OCI-LY7 (cell line): ENCODE results near the gene MAP7D3. TPM values are rescaled to one million over a fixed set of nuclear protein-coding genes. Genes with fewer than 3 reads are reported as not detected.
"Not testable (repeated sequence)": the region's sequence is repeated elsewhere in the genome, so short reads cannot be mapped to it uniquely, and the experiment has no call there.

ENCODE experiments used
- BruUV-seq: library from RNA; stranded (reverse); fragments of 400-500 nt; replicated peaks from 2 replicates; lab custom pipeline; 2021; lab: Mats Ljungman, UMichigan
- CTCF ChIA-PET: fragments of 300-600 bp; sonication (Branson Sonifier 250); formaldehyde crosslinking; loops from one replicate; lab custom pipeline; 2022; ENCODE audit warnings: antibody characterized with exemption; ENCODE audit not compliant: unreplicated experiment; lab: Charles Lee
- POLR2A ChIA-PET: fragments of 300-600 bp; sonication (Branson Sonifier 250); formaldehyde crosslinking; loops from one replicate; lab custom pipeline; 2022; ENCODE audit warnings: antibody characterized with exemption; lab: Charles Lee
- DNase-seq: peaks from one replicate; pipeline ENCODE4 v3.0.0-alpha.2; 2015; ENCODE audit warnings: low spot score
- H2AFZ ChIP-seq: fragments of 200-600 bp; sonication (generic), shearing (Covaris generic); 2 replicates; pipeline ENCODE4 v1.6.1; 2014; ENCODE audit warnings: mild to moderate bottlenecking, antibody characterized with exemption, low read length, moderate library complexity
- H3K27ac ChIP-seq: fragments of 200-600 bp; sonication (generic); 2 replicates; pipeline ENCODE4 v1.5.1; 2014; ENCODE audit warnings: mixed run types, low read depth, mild to moderate bottlenecking, moderate library complexity, low read length, inconsistent platforms; ENCODE audit not compliant: poor library complexity, severe bottlenecking
- H3K36me3 ChIP-seq: fragments of 200-600 bp; sonication (generic); 2 replicates; pipeline ENCODE4 v1.6.1; 2014; ENCODE audit warnings: mild to moderate bottlenecking, antibody characterized with exemption, low read length, moderate library complexity, mixed read lengths; ENCODE audit not compliant: insufficient read depth
- H3K4me1 ChIP-seq: fragments of 200-600 bp; sonication (generic); 2 replicates; pipeline ENCODE4 v1.5.1; 2014; ENCODE audit warnings: mild to moderate bottlenecking, low read length; ENCODE audit not compliant: insufficient read depth, poor library complexity, severe bottlenecking
- H3K4me2 ChIP-seq: fragments of 200-600 bp; sonication (generic); 2 replicates; pipeline ENCODE4 v1.6.1; 2014; ENCODE audit warnings: mild to moderate bottlenecking, low read length
- H3K4me3 ChIP-seq: fragments of 200-600 bp; sonication (generic); 2 replicates; pipeline ENCODE4 v1.5.1; 2014; ENCODE audit warnings: mild to moderate bottlenecking, low read depth, low read length; ENCODE audit not compliant: poor library complexity, severe bottlenecking
- H3K79me2 ChIP-seq: fragments of 200-600 bp; sonication (generic); 2 replicates; pipeline ENCODE4 v1.6.1; 2016; ENCODE audit warnings: low read depth, mild to moderate bottlenecking, low read length, moderate library complexity, mixed read lengths; ENCODE audit not compliant: insufficient read depth
- H3K9me2 ChIP-seq: fragments of 200-600 bp; sonication (generic); 2 replicates; pipeline ENCODE4 v1.6.1; 2016; ENCODE audit warnings: mild to moderate bottlenecking, low read length, mixed read lengths; ENCODE audit not compliant: insufficient read depth
- H3K9me3 ChIP-seq: fragments of 200-600 bp; sonication (generic); 2 replicates; pipeline ENCODE4 v1.6.1; 2014; ENCODE audit warnings: mild to moderate bottlenecking, mixed run types, low read length, mixed read lengths
- H4K20me1 ChIP-seq: fragments of 200-600 bp; sonication (generic); 2 replicates; pipeline ENCODE4 v1.6.1; 2014; ENCODE audit warnings: mild to moderate bottlenecking, antibody characterized with exemption, low read length, moderate library complexity, mixed read lengths; ENCODE audit not compliant: insufficient read depth
- CTCF ChIP-seq: fragments of 200-600 bp; sonication (generic); conservative IDR thresholded peaks from 2 replicates; pipeline ENCODE4 v1.5.1; 2014; ENCODE audit warnings: mild to moderate bottlenecking, antibody characterized with exemption, low read length, moderate library complexity, mixed read lengths
- EZH2phosphoT487 ChIP-seq: fragments of 200-600 bp; sonication (generic); IDR thresholded peaks from 2 replicates; pipeline ENCODE4 v1.6.1; 2018; ENCODE audit warnings: low read depth, borderline replicate concordance, mild to moderate bottlenecking, mixed run types, antibody characterized with exemption, low read length, moderate library complexity, mixed read lengths
- intact Hi-C: fragments of 100-400 bp; cut with micrococcal nuclease; formaldehyde crosslinking; loops from one replicate; pipeline ENCODE4 v1.10.0; 2022; ENCODE audit not compliant: unreplicated experiment
- total RNA-seq, 2 experiments: library from RNA; depleted of rRNA in 1 of 2; stranded (reverse); fragments of >200 nt in 1 of 2; shearing (Covaris generic) in 1 of 2; gene quantifications; 2 replicates each; pipeline ENCODE4 v1.2.3, GENCODE V29; 2014 to 2022

Gene MAP7D3
- total RNA-seq, 2 experiments from 2014 or later, result 7.7 to 15.6 TPM

DNA sequence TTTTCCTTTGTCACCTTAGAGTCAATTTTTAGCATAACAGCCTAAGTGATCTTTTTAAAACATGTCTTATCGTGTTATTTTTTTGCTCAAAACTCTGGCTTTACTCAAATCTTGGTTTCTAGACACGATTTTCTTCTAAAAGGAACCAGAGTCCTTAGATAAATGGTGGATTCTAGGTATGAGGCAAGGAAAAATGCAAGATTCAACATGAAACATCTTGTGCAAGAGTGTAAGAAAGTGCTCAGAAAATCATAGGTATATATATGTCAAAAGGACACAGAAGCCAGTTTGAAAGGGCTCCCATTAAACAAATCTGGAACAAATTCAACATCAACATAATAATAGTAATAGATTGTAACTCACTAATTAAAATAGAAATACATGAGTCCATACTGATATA lies 41.5 kb upstream of the MAP7D3 start:
- TF ChIP-seq CTCF (no peak), EZH2phosphoT487 (no peak)
- Histone ChIP-seq H3K9me3 (no peaks in the 10 kb centered on the region), H3K4me1 (no peaks in the 10 kb centered on the region), H3K4me2 (no peak overlapping the region), H3K27ac (no peak overlapping the region), H3K36me3 (no peaks in the 10 kb centered on the region), H3K79me2 (no peaks in the 10 kb centered on the region), H2AFZ (no peak overlapping the region), H3K9me2 (no peaks in the 10 kb centered on the region), H4K20me1 (no peaks in the 10 kb centered on the region), H3K4me3 (no peak overlapping the region)
- ChIA-PET POLR2A (interaction anchor here (0.6 kb wide), 1 partner anchor 52 kb away, joined by 4 read pairs; no protein-coding TSS in a partner anchor), CTCF (no interaction called here)
- no TSS peak for BruUV-seq
- intact Hi-C loops, result no loop called here
- no peak for DNase-seq

GRCh38 chrX:136291824-136292223 lies 40.6 kb upstream of the MAP7D3 start:
- no peaks in the 10 kb centered on the region for H3K9me3 ChIP-seq
- H3K27ac ChIP-seq, result no peak overlapping the region
- no peak overlapping the region for H3K4me2 ChIP-seq
- no peaks in the 10 kb centered on the region for H3K9me2 ChIP-seq
- no peaks in the 10 kb centered on the region for H3K36me3 ChIP-seq
- DNase-seq, result no peak
- ChIA-PET POLR2A (interaction anchor here (0.6 kb wide), 1 partner anchor 61 kb away, joined by 4 read pairs; no protein-coding TSS in a partner anchor), CTCF (no interaction called here)
- intact Hi-C loops, result no loop called here
- BruUV-seq, result no TSS peak
- no peaks in the 10 kb centered on the region for H3K79me2 ChIP-seq
- no peaks in the 10 kb centered on the region for H3K4me1 ChIP-seq
- no peak overlapping the region for H3K4me3 ChIP-seq
- TF ChIP-seq EZH2phosphoT487, result no peak
- TF ChIP-seq CTCF, result no peak
- no peak overlapping the region for H2AFZ ChIP-seq
- no peaks in the 10 kb centered on the region for H4K20me1 ChIP-seq

DNA sequence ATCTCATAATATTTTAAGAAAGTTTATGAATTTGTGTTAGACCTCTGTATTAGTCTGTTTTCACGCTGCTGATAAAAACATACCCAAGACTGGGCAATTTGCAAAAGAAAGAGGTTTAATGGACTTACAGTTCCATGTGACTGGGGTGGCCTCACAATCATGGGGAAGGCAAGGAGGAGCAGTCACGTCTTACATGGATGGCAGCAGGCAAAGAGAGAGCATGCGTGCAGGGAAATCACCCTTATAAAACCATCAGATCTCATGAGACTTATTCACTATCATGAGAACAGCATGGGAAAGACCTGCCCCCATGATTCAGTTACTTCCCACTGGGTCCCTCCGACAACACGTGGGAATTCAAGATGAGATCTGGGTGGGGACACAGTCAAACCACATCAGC lies 35.2 kb upstream of the MAP7D3 start:
- H3K4me2 ChIP-seq, H3K9me3 ChIP-seq, BruUV-seq, DNase-seq, H3K79me2 ChIP-seq, CTCF ChIA-PET, intact Hi-C loops, H3K4me1 ChIP-seq, H4K20me1 ChIP-seq, H3K36me3 ChIP-seq, H3K27ac ChIP-seq, H3K4me3 ChIP-seq, H2AFZ ChIP-seq, H3K9me2 ChIP-seq: not testable (repeated sequence)
- POLR2A ChIA-PET, result interaction anchor here (0.7 kb wide), 1 partner anchor 77 kb away, joined by 3 read pairs; no protein-coding TSS in a partner anchor
